H1 (cell line): Measurements from ENCODE around the gene ETV4. TPM values are rescaled to one million over a fixed set of nuclear protein-coding genes. Genes with fewer than 3 reads are reported as not detected.

Experiments used
- ASH2L ChIP-seq: fragments of 200-600, 300-600 bp; sonication (generic); IDR thresholded peaks from one replicate; pipeline ENCODE4 v1.7.1; 2017; ENCODE audit warnings: low read length
- CBX8 ChIP-seq: fragments of 300-800, 300-1000 bp; sonication (generic); IDR thresholded peaks from 2 replicates; pipeline ENCODE4 v1.7.1; 2016; ENCODE audit warnings: low read depth, low read length, borderline replicate concordance
- GTF2F1 ChIP-seq: IDR thresholded peaks from 2 replicates; pipeline ENCODE4 v1.6.1; 2012; ENCODE audit warnings: low read depth, low read length, improper control_type of control experiment, borderline replicate concordance
- NANOG ChIP-seq: IDR thresholded peaks from 2 replicates; pipeline ENCODE4 v1.6.1; 2011; ENCODE audit warnings: low read length, low read depth, mild to moderate bottlenecking, inconsistent platforms; ENCODE audit not compliant: insufficient read depth, poor library complexity, severe bottlenecking
- RFX5 ChIP-seq: IDR thresholded peaks from 2 replicates; pipeline ENCODE4 v1.6.1; 2011; ENCODE audit warnings: low read depth, low read length, improper control_type of control experiment, borderline replicate concordance
- RNF2 ChIP-seq: fragments of 200-900, 300-1000 bp; sonication (generic); IDR thresholded peaks from 2 replicates; pipeline ENCODE4 v1.7.1; 2016; ENCODE audit warnings: borderline replicate concordance, low read depth, mild to moderate bottlenecking, antibody characterized with exemption, low read length; ENCODE audit not compliant: poor library complexity, severe bottlenecking; ENCODE audit errors: missing control alignments
- ZNF274 ChIP-seq: IDR thresholded peaks from 2 replicates; pipeline ENCODE4 v1.7.0; 2012; ENCODE audit warnings: low read length, borderline replicate concordance; ENCODE audit errors: extremely low read depth
- polyA plus RNA-seq, 7 experiments: library from polyadenylated mRNA; depleted of rRNA in 3 of 7; stranded (reverse) in 5 of 7; unstranded in 2 of 7; fragments of >200 nt in 5 of 7; fragments of 200-250 nt in 2 of 7; gene quantifications; 1 replicate in 5 of 7; 2 replicates in 1 of 7; 4 replicates in 1 of 7; pipeline versions ENCODE4 v1.2.1 to v1.2.3, GENCODE V29; 2011 to 2013; ENCODE audit warnings: missing spikeins in 2 of 7, mixed read lengths in 2 of 7
- total RNA-seq: library from RNA; stranded (reverse); fragmentation: NEBNext Ultra II Directional; extraction: Animal tissue kit (Norgen Biotek cat#: 25700); gene quantifications from 2 replicates; pipeline ENCODE4 v1.2.1, GENCODE V29; 2021

ETV4 gene
- total and polyA plus RNA-seq, 2 of the 8 experiments (the other 6 are each of a cell fraction or from before 2014, with no cell fraction given): 75.2 to 143 TPM

- TF ChIP-seq ZNF274: no peak
- no peak for TF ChIP-seq ASH2L
- TF ChIP-seq NANOG: no peak
- no peak for TF ChIP-seq CBX8
- no peak for TF ChIP-seq GTF2F1
- TF ChIP-seq RFX5: no peak
- no peak for TF ChIP-seq RNF2
Observed at GRCh38 chr17:43547189-43547550, 1.0 kb upstream of the ETV4 start (continued).
